Thyroid gland (tissue), 4 donors: Measurements from ENCODE around the gene NRIP2.

Experiments used
- CTCF ChIP-seq, 6 experiments: fragments of 200-600 bp in 3 of 6; fragments of 450-650 bp in 3 of 6; sonication (generic) in 3 of 6; IDR thresholded peaks; one replicate each; pipeline ENCODE4 v1.5.1; 2016 to 2019; ENCODE audit warnings: antibody characterized with exemption in 6 of 6, mild to moderate bottlenecking in 2 of 6, inconsistent platforms in 1 of 6, moderate library complexity in 1 of 6
- POLR2A ChIP-seq, 2 donors: fragments of 450-650 bp; IDR thresholded peaks; one replicate each; pipeline ENCODE4 v1.6.1; 2017; ENCODE audit warnings: antibody characterized with exemption in 2 of 2, mild to moderate bottlenecking in 2 of 2, moderate library complexity in 1 of 2

- TF ChIP-seq CTCF (IDR thresholded peaks at IDR 0.05) (no peak), POLR2A (IDR thresholded peaks at IDR 0.05) (no peak)
These were observed 1.7 kb upstream of the NRIP2 start for GRCh38 chr12:2836574-2836973.
